GM18951 (cell line): ENCODE measurements around the gene MSI2.
A peak's percentile ranks its signal among the peaks of the same experiment; 100 is the strongest.

Source experiments
- POLR2A ChIP-seq: IDR thresholded peaks from 4 replicates; pipeline ENCODE4 v1.6.1; 2011; ENCODE audit warnings: mild to moderate bottlenecking; ENCODE audit not compliant: insufficient read length, insufficient read depth; ENCODE audit errors: extremely low read depth
- in situ Hi-C: fragments of 300-500 bp; cut with MboI; formaldehyde crosslinking; loops from one replicate; pipeline ENCODE4 v1.12.0; 2022; ENCODE audit warnings: low sequenced_read_pairs, mixed read lengths, inconsistent platforms; ENCODE audit not compliant: unreplicated experiment

Gene MSI2

DNA sequence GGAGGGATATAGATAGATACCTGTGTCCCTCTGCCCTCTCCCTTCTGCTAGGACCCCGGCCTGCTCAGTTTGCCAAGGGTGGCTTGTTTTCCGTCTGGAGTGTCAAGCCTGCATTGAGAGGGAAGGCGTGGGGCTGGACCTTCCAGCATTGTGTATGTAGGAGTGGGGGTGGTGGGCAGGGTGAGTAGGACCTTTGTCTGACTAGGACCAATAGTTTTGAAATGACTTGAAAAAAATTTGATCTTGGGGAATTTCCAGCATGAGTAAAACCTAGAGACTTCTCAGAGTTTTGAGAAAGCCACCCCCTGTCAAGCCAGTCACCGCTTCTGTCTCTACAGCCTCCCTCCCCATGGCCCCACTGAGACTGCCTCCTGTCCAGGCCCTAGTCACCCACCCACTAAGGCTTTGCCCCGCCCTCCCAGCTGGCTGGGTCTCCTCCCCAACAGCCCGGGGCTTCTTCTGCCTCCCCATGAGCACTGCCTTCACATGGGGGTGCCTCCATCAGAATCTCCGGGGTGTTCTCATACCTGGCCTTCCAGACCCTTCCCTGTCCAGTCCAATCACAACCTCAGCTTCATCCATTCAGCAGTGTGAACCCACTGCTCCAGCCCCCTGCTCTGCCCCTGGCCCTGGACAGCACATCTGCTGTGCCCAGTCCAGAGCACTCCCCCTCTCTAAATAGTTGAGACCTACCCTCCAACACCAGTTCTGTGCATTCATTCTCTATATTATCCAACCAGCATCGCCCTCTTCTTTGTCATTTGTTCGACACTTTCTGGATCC is 207.0 kb downstream of the MSI2 start:
- in situ Hi-C loops, result no loop called here
- TF ChIP-seq POLR2A, result peak; percentile 50

DNA sequence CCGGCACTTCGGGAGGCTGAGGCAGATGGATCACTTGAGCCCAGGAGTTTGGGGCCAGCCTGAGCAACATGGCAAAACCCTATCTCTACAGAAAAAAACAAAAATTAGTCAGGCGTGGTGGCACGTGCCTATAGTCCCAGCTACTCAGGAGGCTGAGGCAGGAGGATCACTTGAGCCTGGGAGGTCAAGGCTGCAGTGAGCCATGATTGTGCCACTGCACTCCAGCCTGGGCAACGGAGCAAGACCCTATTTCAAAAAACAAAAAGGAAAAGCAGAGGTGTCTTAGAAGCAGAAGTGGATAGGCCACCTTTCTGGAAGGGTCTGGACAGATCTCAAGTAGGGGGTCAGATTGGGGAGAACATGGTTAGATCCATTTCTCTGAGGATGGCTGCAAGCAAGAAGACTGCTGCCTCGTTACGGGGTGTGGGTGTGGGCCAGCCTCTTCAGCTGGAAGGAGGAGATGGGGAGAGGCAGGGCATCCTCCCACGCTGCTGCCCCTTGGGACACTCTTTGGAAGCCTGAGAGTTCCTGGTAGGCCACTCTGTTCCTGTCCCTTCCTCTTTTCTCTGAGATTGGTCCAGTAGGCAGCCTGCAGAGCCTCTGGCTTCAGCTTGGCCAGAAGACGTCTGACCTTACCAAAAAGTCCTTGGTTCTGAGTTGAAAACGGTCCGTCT is 208.0 kb downstream of the MSI2 start:
- in situ Hi-C loops, result no loop called here
- no peak for TF ChIP-seq POLR2A

DNA sequence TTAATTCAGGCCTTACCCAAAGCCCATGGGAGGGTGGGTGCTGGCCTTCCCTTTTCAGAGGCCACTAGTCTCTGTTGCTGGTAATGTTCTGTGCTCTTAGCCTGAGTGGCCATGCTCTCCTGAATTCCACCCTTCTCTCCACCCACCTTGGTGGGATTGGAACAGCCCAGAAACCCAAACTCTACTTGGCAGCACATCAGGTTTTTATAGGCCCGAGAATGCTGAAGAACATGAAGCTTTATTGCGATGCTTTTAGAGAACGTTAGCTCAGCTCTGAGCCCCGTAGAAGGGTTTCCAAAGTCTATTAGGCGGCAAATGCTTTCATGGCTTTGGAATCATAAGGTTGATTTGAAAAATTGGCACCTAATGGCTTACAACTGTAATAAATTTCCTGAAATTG is 209.3 kb downstream of the MSI2 start:
- in situ Hi-C loops, result no loop called here
- TF ChIP-seq POLR2A, result no peak

DNA sequence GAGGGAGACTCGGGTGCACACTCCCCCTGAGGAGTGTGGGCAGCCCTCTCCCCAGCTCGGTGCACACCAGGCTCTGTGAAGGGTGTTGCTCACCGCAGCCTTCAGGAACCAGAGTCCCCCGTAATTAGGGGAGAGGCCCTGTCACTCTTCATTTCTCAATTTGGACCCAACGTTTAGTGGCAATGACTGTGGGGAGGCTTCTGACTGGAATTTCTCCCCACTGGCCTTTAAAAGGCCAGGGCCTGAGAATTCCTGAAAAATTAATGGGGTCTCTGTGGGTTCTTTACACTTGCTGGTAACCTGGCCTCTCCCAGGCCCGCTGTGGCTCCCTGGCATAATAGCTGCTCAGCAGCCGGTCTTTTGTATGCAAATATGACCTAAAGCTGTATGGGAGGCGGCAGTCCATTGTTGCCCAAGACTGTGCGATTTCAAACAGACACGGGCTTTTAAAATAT is 209.7 kb downstream of the MSI2 start:
- in situ Hi-C loops, result no loop called here
- no peak for TF ChIP-seq POLR2A

DNA sequence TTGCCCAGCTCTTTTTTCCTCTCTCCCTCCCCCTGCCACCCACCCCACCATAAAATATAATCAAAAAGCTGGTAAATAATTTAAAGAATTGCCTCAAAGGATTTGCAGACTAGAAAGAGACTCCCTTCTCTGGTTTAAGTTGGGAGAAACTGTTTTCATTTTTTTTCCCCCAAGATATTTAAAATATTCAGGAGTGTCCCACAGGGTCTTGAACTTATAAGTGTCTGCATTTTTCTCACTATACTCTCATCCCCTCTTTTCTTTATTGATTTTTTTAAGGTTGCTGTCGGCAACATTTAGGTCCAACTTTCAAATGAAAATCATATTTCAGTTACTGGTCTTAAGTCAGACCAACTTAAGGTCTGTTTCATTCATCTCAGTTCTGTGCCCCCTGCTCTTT is 210.2 kb downstream of the MSI2 start:
- in situ Hi-C loops, result no loop called here
- no peak for TF ChIP-seq POLR2A

DNA sequence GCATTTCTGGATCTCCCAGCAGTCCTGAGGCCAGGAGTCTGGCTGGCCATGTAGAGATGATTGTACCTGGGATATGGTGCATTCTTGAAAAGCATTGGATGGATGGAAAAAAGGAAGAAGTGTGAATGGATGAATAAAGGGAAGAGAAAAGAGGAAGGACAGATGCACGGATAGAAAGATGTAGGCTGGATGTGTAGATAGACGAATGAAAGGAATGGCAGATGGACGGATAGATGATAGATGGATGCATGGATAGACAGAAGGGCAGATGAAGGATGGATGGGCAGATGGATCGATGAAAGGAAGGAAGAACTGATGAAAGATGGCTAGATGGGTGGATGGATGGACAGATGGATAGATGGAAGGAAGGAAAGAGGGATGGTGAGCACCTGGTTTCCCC is 210.9 kb downstream of the MSI2 start:
- TF ChIP-seq POLR2A, result no peak
- in situ Hi-C loops, result no loop called here

DNA sequence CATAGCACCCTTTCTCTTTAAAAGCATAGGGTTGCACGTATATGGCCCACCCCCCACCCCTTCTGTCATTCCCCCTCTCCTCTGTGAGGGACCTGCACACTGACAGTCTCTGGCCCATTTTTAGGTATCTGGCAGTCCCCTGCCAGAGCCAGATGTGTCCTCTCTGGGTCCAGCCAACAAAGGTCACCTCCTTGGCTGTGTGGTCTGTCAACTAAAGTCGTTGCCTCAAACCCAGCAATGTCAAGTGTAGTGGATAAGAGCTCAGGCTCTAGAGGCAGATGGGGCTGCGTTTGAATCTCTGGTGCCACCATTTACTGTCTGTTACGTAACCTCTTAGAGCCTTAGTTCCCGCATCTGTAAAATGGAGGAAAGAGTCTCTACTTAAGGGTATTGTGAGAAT is 211.5 kb downstream of the MSI2 start:
- in situ Hi-C loops, result no loop called here
- TF ChIP-seq POLR2A, result no peak

DNA sequence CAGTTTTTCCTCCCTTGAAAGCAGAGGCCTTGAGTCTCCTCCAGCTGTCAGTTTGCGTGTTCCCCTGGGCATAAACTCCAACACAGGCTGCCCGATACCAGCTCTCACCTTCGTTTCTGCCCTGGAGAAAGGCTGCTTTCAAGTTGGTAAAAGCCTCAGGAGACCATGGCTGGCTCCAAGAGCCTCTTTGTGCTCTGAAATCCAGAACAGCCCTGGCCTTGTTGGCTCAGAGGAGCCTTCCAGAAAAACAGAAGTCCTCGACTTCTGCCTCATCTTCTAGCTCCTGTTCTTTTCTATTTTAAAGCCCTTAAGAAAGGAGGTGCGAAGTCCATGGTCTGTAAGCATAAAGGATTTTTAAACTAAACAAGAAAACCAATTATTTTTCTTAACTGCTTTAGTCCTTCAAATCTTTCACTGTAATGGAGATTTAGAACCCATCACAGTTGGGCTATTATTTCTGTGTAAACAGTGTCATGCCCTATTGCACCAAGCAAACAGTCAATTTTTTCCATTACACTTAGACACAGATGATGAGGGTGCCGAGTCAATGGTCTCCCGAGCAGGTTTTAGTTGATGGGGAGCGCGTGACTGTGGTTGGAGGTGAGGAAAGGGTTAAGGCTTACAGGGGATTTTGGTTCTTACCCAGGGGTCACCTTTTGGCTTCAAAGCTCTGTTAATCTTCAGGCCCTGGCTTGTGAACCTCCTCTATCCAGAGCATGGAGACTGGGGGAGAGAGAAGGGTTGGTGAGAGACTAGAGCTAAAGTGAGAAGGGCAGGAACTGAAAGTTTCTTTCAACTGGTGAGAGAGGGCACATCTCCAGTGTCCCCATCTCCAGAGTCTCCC is 212.8 kb downstream of the MSI2 start:
- TF ChIP-seq POLR2A, result no peak
- in situ Hi-C loops, result no loop called here

DNA sequence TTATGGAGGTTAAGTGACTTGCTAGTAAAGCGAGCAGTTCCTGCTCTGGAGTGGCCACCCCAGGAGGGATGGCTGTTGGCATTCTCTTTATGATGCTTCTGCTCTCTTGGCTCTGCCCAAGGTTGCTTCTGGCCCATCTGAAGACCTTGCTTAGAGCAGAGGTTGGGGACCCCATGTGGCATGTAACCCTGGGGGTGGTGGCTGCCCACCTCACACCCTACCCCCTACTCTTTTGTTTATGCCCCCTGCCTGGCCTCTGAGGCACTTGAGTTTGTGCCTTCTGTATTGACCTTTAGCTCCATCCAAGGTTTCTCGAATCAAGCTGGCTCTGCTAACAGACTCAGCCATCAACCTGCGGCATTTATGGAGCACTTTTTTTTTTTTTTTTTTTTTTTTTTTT is 214.6 kb downstream of the MSI2 start:
- in situ Hi-C loops, result no loop called here
- TF ChIP-seq POLR2A, result no peak

DNA sequence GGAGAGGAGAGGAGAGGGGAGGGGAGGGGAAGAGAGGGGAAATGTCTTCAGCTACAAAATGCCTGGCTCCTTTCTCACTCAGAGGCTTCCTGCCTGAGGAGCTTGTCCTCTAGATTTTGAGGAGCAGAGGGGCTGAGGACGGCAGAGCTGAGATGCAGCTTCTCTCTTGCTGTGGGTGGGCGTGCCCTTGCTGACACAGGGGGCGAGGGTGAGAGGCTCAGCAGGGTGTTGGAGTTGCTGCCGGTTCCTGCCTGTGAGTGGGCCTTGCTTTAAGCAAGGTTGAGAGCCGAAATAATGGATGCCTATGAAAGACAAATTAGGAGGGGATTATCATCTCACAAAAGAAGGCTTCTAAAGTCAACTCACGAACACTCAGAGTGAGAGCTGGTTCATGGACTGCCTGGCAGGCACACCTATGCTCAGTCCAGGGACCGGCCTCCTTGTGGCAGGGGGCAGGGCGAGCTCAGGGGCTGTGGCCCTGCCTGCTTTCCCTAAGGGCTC is 215.6 kb downstream of the MSI2 start:
- in situ Hi-C loops, result no loop called here
- no peak for TF ChIP-seq POLR2A

DNA sequence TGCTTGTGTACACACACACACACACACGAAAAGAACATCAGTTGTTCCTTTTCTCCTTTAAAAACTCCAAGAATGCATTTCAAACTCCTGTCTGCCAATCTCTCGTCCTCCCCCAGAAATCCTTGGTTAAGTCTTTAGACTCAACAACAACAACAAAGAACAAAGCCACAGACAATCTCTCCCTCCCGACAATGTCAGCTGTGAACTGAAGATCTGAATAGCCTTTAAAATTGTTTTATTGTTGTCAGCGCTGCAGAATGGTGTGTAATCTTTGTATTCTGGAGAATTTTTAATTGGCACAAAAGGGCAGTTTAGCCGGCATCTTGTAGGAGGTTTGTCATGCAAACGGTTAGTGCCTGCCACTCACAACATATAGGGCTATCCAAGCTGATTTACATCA is 219.5 kb downstream of the MSI2 start:
- no peak for TF ChIP-seq POLR2A
- in situ Hi-C loops, result no loop called here

DNA sequence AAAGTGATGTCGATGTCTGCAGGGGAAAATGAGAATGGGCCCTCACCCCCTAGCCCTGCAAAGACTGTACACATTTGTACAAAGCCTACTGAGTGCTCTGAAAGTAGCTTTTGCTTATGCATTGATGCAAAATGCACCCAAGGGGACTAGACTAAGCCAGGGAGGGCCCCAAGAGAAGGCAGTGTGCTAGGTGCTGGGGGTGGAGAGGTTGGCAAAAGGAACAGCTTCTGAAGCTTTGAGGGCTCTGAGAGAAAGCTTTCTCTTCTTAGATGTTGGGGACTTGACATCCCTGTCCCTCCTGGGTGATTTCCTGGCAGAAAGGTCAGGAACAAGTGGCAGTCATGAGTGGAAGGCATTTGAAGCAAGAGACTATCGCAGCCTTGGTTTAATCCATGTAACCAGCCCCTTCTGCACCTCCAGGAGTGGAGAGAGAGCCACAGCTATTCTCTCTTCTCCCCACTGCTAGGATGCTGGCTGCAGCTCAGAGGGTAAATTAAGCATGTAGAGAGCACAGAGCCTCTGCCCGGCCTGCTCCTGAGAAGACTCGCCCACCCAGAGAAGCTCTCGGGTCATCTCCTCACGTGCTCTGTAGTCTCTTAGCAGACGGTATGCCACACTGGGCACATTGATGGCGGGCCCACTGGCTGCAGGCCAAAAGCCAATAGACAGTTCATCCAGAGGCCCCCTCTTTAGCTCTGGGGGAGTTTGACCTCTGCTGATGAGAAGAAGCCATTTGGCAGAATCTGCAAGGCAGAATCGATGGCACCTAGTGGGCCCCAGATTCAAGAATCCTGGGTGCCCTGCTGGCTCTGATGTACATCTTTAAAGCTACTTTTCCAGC is 221.4 kb downstream of the MSI2 start:
- in situ Hi-C loops, result no loop called here
- no peak for TF ChIP-seq POLR2A
